ENCODE results near the gene NEK11. TPM values are rescaled to one million over a fixed set of nuclear protein-coding genes. Genes with fewer than 3 reads are reported as not detected.

Gene NEK11
- total RNA-seq, 1 donor from 2014 or later = 8.1 TPM

DNA sequence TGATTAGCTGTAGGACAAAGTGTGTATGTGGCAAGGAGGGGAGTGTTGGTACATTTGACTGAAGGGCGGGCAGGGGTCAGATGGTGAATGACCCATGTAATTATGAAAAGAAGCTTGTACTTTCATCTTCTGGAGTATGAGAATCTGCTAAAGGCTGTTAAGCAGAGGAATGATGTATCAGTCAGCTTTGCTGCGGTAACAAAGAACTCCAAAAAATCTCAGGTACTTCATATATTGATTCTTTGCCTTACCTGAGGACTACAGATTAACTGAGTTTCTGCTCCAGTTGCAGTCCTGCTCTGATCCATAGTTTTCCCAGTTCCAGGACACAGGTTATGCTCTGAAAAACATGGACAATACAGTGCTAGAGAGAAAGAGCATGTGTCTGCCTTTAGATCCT, 115.1 kb downstream of the NEK11 start:
- DNase-seq (ENCODE audit: low spot score) = no peak
- Mint-ChIP-seq H3K27me3 (ENCODE audit: insufficient read depth, low read depth) (no peaks in the 10 kb centered on the region), H3K36me3 (no peaks in the 10 kb centered on the region), H3K4me1 (no peaks in the 10 kb centered on the region), H3K9me3 (peaks cover 7% of the 10 kb centered on the region), H3K27ac (no peak overlapping the region), H3K4me3 (no peak overlapping the region)
- Histone ChIP-seq H2AFZ (replicated peaks) (no peak overlapping the region), H3K79me2 (ENCODE audit: low read depth) (no peaks in the 10 kb centered on the region), H3K9me3 (ENCODE audit: low read depth) (no peaks in the 10 kb centered on the region), H3K4me2 (no peak overlapping the region), H3K4me1 (no peaks in the 10 kb centered on the region), H3F3A (ENCODE audit: low read depth) (no peaks in the 10 kb centered on the region), H3K27me3 (no peaks in the 10 kb centered on the region), H4K20me1 (ENCODE audit: low read depth) (no peaks in the 10 kb centered on the region), H3K27ac (no peak overlapping the region), H3K36me3 (no peaks in the 10 kb centered on the region), H3K9ac (no peak overlapping the region), H3K4me3 (no peak overlapping the region)
- TF ChIP-seq EZH2phosphoT487 (IDR thresholded peaks at IDR 0.05) (no peak), EZH2 (IDR thresholded peaks at IDR 0.05) (no peak)
- TF ChIP-seq, protein P1, sequence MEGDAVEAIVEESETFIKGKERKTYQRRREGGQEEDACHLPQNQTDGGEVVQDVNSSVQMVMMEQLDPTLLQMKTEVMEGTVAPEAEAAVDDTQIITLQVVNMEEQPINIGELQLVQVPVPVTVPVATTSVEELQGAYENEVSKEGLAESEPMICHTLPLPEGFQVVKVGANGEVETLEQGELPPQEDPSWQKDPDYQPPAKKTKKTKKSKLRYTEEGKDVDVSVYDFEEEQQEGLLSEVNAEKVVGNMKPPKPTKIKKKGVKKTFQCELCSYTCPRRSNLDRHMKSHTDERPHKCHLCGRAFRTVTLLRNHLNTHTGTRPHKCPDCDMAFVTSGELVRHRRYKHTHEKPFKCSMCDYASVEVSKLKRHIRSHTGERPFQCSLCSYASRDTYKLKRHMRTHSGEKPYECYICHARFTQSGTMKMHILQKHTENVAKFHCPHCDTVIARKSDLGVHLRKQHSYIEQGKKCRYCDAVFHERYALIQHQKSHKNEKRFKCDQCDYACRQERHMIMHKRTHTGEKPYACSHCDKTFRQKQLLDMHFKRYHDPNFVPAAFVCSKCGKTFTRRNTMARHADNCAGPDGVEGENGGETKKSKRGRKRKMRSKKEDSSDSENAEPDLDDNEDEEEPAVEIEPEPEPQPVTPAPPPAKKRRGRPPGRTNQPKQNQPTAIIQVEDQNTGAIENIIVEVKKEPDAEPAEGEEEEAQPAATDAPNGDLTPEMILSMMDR (IDR thresholded peaks at IDR 0.05) = no peak

DNA sequence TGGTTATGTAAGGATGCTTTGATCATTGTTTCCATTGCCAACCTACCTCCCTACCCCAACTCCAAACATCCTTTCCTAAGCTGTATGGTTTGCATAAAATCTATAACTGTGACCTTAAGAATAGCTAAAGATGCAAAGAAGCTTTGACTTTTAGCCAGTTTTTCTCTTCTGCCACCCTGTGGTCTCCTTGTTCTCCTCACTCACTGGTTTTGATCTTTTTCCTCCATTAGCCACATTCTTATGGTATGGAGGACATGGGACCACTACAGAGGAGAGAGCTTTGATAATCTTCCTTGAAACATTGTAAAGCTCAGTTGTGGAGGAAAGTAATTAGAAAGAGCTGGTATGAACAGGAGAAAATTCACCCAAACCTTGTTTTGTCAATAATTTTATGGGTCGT, 115.9 kb downstream of the NEK11 start:
- H4K20me1 ChIP-seq (ENCODE audit: low read depth) = no peaks in the 10 kb centered on the region
- no peaks in the 10 kb centered on the region for H3K27me3 ChIP-seq
- Mint-ChIP-seq H3K27ac (no peak overlapping the region), H3K36me3 (no peaks in the 10 kb centered on the region), H3K4me3 (no peak overlapping the region), H3K27me3 (ENCODE audit: insufficient read depth, low read depth) (no peaks in the 10 kb centered on the region), H3K9me3 (peaks cover 7% of the 10 kb centered on the region), H3K4me1 (no peaks in the 10 kb centered on the region)
- DNase-seq (ENCODE audit: low spot score) = no peak
- no peaks in the 10 kb centered on the region for H3F3A ChIP-seq (ENCODE audit: low read depth)
- H2AFZ ChIP-seq (replicated peaks) = no peak overlapping the region
- TF ChIP-seq EZH2 (IDR thresholded peaks at IDR 0.05) (no peak), EZH2phosphoT487 (IDR thresholded peaks at IDR 0.05) (no peak)
- TF ChIP-seq, protein P1 (IDR thresholded peaks at IDR 0.05) = no peak
- H3K4me2 ChIP-seq = no peak overlapping the region
- no peaks in the 10 kb centered on the region for H3K79me2 ChIP-seq (ENCODE audit: low read depth)
- H3K36me3 ChIP-seq = no peaks in the 10 kb centered on the region
- H3K9ac ChIP-seq = no peak overlapping the region
- no peak overlapping the region for H3K4me3 ChIP-seq
- no peaks in the 10 kb centered on the region for H3K9me3 ChIP-seq (ENCODE audit: low read depth)
- H3K4me1 ChIP-seq = no peaks in the 10 kb centered on the region
- no peak overlapping the region for H3K27ac ChIP-seq

DNA sequence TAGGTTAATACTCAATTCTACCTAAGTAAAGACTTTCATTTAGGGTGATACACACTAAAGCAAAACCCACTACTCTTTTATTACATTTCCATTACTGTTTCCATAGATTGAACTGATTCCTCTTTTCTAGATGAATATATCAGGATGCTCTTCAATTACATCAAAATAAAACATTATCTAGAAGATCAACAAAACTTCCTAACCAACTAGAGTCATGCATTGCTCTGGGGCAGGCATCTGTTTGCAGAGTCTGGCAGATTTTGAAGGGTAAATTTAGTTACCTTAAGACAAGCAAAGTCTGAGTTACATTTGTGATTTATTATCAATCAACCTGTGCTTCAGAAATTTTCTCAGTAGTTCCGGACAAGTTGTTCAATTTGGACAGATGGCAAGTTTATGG, 117.1 kb downstream of the NEK11 start:
- Mint-ChIP-seq H3K27ac (no peak overlapping the region), H3K4me3 (no peak overlapping the region), H3K4me1 (no peaks in the 10 kb centered on the region), H3K27me3 (ENCODE audit: insufficient read depth, low read depth) (no peaks in the 10 kb centered on the region), H3K9me3 (peaks cover 7% of the 10 kb centered on the region), H3K36me3 (no peaks in the 10 kb centered on the region)
- Histone ChIP-seq H2AFZ (replicated peaks) (peak overlapping the region; percentile 34), H3K79me2 (ENCODE audit: low read depth) (no peaks in the 10 kb centered on the region), H3K9me3 (ENCODE audit: low read depth) (no peaks in the 10 kb centered on the region), H3F3A (ENCODE audit: low read depth) (no peaks in the 10 kb centered on the region), H3K9ac (no peak overlapping the region), H3K4me2 (no peak overlapping the region), H4K20me1 (ENCODE audit: low read depth) (no peaks in the 10 kb centered on the region), H3K4me1 (no peaks in the 10 kb centered on the region), H3K27ac (no peak overlapping the region), H3K27me3 (no peaks in the 10 kb centered on the region), H3K36me3 (no peaks in the 10 kb centered on the region), H3K4me3 (no peak overlapping the region)
- no peak for DNase-seq (ENCODE audit: low spot score)
- no peak for TF ChIP-seq EZH2phosphoT487 (IDR thresholded peaks at IDR 0.05)
- no peak for TF ChIP-seq EZH2 (IDR thresholded peaks at IDR 0.05)
- TF ChIP-seq, protein P1 (IDR thresholded peaks at IDR 0.05) = no peak
